Type B pancreatic cell (in vitro differentiated cells): ENCODE measurements around the gene SLC26A1. TPM values are rescaled to one million over a fixed set of nuclear protein-coding genes. Genes with fewer than 3 reads are reported as not detected.

Source experiments
- DNase-seq: peaks from one replicate; pipeline ENCODE4 v3.0.0; 2021; ENCODE audit warnings: mixed read lengths; ENCODE audit not compliant: unreplicated experiment; ENCODE audit errors: extremely low spot score
- H3K27ac Mint-ChIP-seq: 2 replicates; pipeline ENCODE4 v1.8.0; 2021; ENCODE audit warnings: mild to moderate bottlenecking, mixed read lengths
- H3K27me3 Mint-ChIP-seq: 2 replicates; pipeline ENCODE4 v1.8.0; 2021; ENCODE audit warnings: mixed read lengths
- H3K36me3 Mint-ChIP-seq: 2 replicates; pipeline ENCODE4 v1.8.0; 2021; ENCODE audit warnings: mixed read lengths
- H3K4me1 Mint-ChIP-seq: one replicate; pipeline ENCODE4 v1.8.0; 2021; ENCODE audit warnings: mixed read lengths; ENCODE audit not compliant: unreplicated experiment
- H3K4me3 Mint-ChIP-seq: 2 replicates; pipeline ENCODE4 v1.8.0; 2021; ENCODE audit warnings: mild to moderate bottlenecking, mixed read lengths
- H3K9me3 Mint-ChIP-seq: 2 replicates; pipeline ENCODE4 v1.8.0; 2021; ENCODE audit warnings: mixed read lengths
- total RNA-seq: library from RNA; stranded (reverse); gene quantifications from 2 replicates; pipeline ENCODE4 v1.2.1, GENCODE V29; 2021; ENCODE audit warnings: low replicate concordance
- TF ChIP-seq, protein P1 (sequence below): fragments of 200-600 bp; sonication (generic); conservative IDR thresholded peaks from 2 replicates; pipeline ENCODE4 v1.5.0; 2021; ENCODE audit warnings: antibody characterized with exemption, mild to moderate bottlenecking

The SLC26A1 gene
- total RNA-seq, 1 donor from 2014 or later, result 2.8 TPM

DNA sequence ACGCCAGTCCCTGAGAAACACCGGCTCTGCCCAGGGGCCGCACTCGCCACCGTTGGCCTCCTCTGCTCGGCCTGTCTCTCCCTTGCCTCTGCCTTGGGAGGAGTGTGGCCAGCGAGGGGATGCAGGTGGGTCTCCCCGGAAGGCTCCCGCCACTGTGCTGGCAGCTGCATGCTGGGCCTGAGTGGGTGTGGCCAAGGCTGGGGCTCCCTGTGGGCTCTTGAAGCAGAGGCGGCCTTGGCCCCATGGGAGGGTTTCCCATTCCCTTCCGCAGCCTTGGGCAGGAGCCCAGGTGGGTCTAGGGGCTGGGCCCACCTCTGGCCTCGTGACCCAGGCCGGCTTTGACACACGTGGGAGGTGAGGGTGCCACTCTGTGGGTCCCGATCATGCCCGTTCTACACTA, 37.4 kb upstream of the SLC26A1 start:
- TF ChIP-seq, protein P1, sequence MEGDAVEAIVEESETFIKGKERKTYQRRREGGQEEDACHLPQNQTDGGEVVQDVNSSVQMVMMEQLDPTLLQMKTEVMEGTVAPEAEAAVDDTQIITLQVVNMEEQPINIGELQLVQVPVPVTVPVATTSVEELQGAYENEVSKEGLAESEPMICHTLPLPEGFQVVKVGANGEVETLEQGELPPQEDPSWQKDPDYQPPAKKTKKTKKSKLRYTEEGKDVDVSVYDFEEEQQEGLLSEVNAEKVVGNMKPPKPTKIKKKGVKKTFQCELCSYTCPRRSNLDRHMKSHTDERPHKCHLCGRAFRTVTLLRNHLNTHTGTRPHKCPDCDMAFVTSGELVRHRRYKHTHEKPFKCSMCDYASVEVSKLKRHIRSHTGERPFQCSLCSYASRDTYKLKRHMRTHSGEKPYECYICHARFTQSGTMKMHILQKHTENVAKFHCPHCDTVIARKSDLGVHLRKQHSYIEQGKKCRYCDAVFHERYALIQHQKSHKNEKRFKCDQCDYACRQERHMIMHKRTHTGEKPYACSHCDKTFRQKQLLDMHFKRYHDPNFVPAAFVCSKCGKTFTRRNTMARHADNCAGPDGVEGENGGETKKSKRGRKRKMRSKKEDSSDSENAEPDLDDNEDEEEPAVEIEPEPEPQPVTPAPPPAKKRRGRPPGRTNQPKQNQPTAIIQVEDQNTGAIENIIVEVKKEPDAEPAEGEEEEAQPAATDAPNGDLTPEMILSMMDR, result no peak
- Mint-ChIP-seq H3K36me3 (no peaks in the 10 kb centered on the region), H3K27me3 (no peaks in the 10 kb centered on the region), H3K4me3 (no peak overlapping the region), H3K4me1 (no peaks in the 10 kb centered on the region), H3K27ac (no peak overlapping the region), H3K9me3 (no peaks in the 10 kb centered on the region)
- DNase-seq, result no peak

DNA sequence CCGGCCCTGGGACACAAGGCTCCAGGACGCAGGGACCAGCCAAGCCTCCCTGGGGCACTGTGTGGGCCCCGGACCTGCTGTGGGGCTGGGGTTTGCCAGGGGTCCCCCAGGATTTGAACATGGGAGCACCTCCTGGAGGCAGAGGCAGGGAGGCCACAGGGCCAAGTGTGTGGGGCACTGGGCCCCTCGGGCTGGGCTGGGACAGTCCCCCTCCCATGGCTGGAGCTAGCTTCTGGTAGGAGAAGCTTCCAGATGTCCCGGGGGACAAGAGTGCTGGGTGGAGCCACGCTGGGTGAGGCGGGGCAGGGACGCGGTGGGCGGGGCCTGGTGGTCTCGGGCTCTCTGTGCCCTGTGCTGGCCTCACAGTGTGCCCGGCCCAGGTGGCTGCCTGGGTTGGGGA, 36.8 kb upstream of the SLC26A1 start:
- Mint-ChIP-seq H3K9me3 (no peaks in the 10 kb centered on the region), H3K36me3 (peaks cover 3% of the 10 kb centered on the region), H3K4me3 (no peak overlapping the region), H3K27me3 (no peaks in the 10 kb centered on the region), H3K4me1 (no peaks in the 10 kb centered on the region), H3K27ac (no peak overlapping the region)
- TF ChIP-seq, protein P1, result no peak
- no peak for DNase-seq

DNA sequence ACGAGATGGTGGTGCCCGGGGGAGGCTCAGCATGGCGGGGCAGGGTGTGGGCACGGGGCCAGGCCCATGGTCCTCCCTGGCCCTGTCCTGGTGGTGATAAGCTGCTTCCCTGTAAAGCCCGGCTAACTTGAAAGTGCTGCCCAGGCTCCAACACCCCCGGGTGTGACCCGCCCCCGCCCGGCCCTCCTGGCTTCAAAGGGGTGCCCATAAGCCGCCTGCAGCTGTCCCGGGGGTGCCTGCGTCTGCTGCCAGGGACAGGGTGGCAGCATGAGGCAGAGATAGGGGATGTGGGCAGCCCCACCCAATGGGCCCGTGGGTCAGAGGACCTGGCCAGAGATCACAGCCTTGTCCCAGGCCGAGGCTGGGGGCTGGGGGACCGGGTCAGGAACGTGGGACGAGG, 36.3 kb upstream of the SLC26A1 start:
- H3K4me1 Mint-ChIP-seq, result no peaks in the 10 kb centered on the region
- H3K36me3 Mint-ChIP-seq, result peaks cover 4% of the 10 kb centered on the region
- DNase-seq, result no peak
- H3K9me3 Mint-ChIP-seq, result no peaks in the 10 kb centered on the region
- TF ChIP-seq, protein P1, result no peak
- H3K4me3 Mint-ChIP-seq, result no peak overlapping the region
- no peaks in the 10 kb centered on the region for H3K27me3 Mint-ChIP-seq
- H3K27ac Mint-ChIP-seq, result no peak overlapping the region

DNA sequence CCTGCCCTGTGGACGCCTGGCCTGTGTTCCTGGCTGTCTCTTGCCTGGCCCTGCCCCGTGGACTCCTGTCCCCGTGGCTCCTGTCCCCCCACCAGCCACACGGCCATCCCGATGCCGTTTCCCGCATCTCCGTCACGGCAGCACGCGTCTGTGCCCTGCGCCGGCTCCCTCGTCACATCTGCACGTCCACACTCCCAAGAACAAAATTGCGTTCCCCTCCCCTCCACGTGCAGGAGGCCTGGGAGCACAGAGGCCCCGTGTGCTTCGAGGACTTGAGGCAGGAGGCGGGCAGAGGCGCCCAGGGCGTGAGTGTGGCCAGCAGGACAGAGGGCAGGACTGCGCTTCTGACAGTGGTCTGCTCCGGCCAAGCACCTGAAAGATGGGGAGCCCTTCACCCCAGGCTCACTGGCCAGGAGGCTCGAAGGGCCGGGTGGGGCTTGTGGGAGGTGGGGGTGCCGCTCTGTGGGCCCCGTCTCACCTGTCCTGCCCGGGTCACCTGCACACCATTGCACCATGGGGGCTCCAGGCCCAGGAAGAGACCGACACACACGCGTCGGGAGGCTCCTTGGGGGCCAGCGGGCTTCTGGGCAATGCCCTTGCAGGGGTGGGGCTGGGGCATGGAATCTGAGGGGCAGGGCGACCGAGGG, 35.5 kb upstream of the SLC26A1 start:
- no peak for DNase-seq
- no peaks in the 10 kb centered on the region for H3K27me3 Mint-ChIP-seq
- no peaks in the 10 kb centered on the region for H3K9me3 Mint-ChIP-seq
- TF ChIP-seq, protein P1, result no peak
- peaks cover 4% of the 10 kb centered on the region for H3K36me3 Mint-ChIP-seq
- no peaks in the 10 kb centered on the region for H3K4me1 Mint-ChIP-seq
- H3K27ac Mint-ChIP-seq, result no peak overlapping the region
- H3K4me3 Mint-ChIP-seq, result no peak overlapping the region

DNA sequence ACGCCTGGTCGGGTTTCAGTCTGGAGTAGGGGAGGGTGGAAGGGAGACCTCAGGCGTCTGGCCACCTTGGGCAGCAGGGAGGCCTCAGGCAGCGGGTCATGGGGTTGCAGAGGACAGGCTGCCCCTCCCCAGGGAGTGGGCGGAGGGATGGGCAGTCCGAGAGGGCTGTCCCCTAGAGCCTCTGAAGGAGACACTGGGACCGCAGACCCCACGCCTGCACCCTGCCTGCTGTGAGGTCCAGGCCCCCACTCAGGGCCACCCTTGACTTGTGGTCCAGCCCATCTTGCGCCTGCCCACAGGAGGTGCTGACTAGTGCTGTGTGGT, 34.7 kb upstream of the SLC26A1 start:
- H3K9me3 Mint-ChIP-seq, result no peaks in the 10 kb centered on the region
- no peak overlapping the region for H3K27ac Mint-ChIP-seq
- H3K4me3 Mint-ChIP-seq, result no peak overlapping the region
- H3K36me3 Mint-ChIP-seq, result peaks cover 4% of the 10 kb centered on the region
- no peaks in the 10 kb centered on the region for H3K27me3 Mint-ChIP-seq
- TF ChIP-seq, protein P1, result no peak
- no peak for DNase-seq
- H3K4me1 Mint-ChIP-seq, result no peaks in the 10 kb centered on the region
